Small intestine (tissue), 7 donors: ENCODE results near the gene RAE1. TPM values are rescaled to one million over a fixed set of nuclear protein-coding genes. Genes with fewer than 3 reads are reported as not detected.

Experiments used
- DNase-seq, 2 donors: peaks; one replicate each; pipeline versions ENCODE4 v3.0.0 to v3.0.0-alpha.2; 2013
- FAIRE-seq: peaks from 2 replicates; lab custom pipeline; 2012; peaks lifted over from hg19 to GRCh38; lab: Jason Lieb, UNC
- H3K27ac ChIP-seq, 3 donors: one replicate each; pipeline ENCODE4 v1.5.1; 2013; ENCODE audit warnings: low read length in 2 of 3, mild to moderate bottlenecking in 2 of 3, control low read depth in 1 of 3, inconsistent platforms in 1 of 3, low read depth in 1 of 3, moderate library complexity in 1 of 3
- H3K27me3 ChIP-seq, 3 donors: one replicate each; pipeline ENCODE4 v1.6.1; 2013; ENCODE audit warnings: low read length in 3 of 3, inconsistent platforms in 1 of 3; ENCODE audit not compliant: control insufficient read depth in 3 of 3, insufficient read depth in 3 of 3
- H3K36me3 ChIP-seq, 3 donors: one replicate each; pipeline ENCODE4 v1.6.1; 2013; ENCODE audit warnings: low read length in 3 of 3, inconsistent platforms in 1 of 3, low read depth in 1 of 3, mild to moderate bottlenecking in 1 of 3, moderate library complexity in 1 of 3; ENCODE audit not compliant: control insufficient read depth in 3 of 3, insufficient read depth in 2 of 3
- H3K4me1 ChIP-seq, 3 donors: one replicate each; pipeline ENCODE4 v1.6.1; 2013; ENCODE audit warnings: low read length in 2 of 3, inconsistent platforms in 1 of 3, low read depth in 1 of 3, mild to moderate bottlenecking in 1 of 3, moderate library complexity in 1 of 3; ENCODE audit not compliant: control insufficient read depth in 3 of 3, insufficient read depth in 2 of 3
- H3K4me3 ChIP-seq, 3 donors: one replicate each; pipeline ENCODE4 v1.5.1; 2013; ENCODE audit warnings: low read length in 3 of 3, control low read depth in 1 of 3, inconsistent platforms in 1 of 3, low read depth in 1 of 3, mild to moderate bottlenecking in 1 of 3, moderate library complexity in 1 of 3
- H3K9me3 ChIP-seq, 2 donors: one replicate each; pipeline ENCODE4 v1.6.1; 2013; ENCODE audit warnings: low read depth in 1 of 2, low read length in 1 of 2; ENCODE audit not compliant: control insufficient read depth in 2 of 2, insufficient read depth in 1 of 2
- WGBS, 3 donors: extraction: QIAGEN DNeasy Blood & Tissue Kit; methylation state at CpG; one replicate each; pipeline ENCODE4 v1.1.7; 2013; 5-methylcytosine and 5-hydroxymethylcytosine counted together
- polyA plus RNA-seq, 4 donors: library from polyadenylated mRNA; stranded (reverse) in 3 of 4; unstranded in 1 of 4; fragments of 200-250 nt in 3 of 4; fragments of 120-200 nt in 1 of 4; gene quantifications; one replicate each; pipeline versions ENCODE4 v1.2.1 to v1.2.3, GENCODE V29; 2013
- donor health status: healthy with polysubstance abuse.
- donor health status: control.
- donor health status: control.
- donor health status: Bipolar disorder and iron deficiency.
- donor health status: healthy.

Gene RAE1
- polyA plus RNA-seq, 4 donors = 15.7 to 37.0 (median 18.6) TPM

DNA sequence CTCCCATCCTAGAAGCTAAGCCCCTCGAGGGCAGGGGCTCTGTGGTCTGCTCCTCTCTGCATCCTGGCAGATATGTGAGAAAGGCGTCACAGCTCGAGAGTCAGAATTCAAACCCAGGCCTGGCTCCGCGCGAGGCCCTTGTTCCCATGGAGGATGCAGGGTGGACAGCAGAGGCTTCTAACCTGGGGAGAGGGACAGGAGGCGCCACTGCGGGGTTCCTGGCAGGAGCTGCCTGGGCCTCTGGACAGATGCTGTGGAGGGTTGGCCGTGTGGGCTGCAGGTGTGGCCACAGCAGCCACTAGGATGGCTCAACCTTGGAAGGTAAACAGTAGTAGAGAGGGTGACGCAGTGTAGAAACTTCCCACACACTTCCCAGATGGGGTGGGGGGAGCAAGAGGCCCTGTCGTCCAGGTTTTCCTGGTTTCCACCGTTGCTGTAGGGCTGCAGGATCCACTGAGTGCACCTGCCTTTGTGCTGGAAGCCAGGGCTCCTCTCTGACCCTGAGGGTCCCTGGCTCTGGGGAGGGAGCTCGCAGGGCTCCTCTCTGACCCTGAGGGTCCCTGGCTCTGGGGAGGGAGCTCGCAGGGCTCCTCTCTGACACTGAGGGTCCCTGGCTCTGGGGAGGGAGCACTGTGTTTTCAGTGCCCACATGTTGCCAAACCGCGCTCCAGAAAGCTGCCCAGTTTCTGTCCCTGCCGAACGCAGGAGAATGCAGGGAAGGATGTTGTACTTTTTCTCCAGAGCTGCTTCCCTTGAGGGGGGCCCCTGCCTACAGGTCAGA, 54.4 kb downstream of the RAE1 start:
- 87 to 90% (median 87%) methylated on average over 18 of the region's 18 CpGs for WGBS, 3 donors
- Histone ChIP-seq H3K36me3 (peaks cover 10 to 88% (median 13%) of the 10 kb centered on the region in 3 donors), H3K9me3 (no peaks in the 10 kb centered on the region), H3K4me3 (no peak overlapping the region), H3K4me1 (no peaks in the 10 kb centered on the region), H3K27ac (no peak overlapping the region), H3K27me3 (no peaks in the 10 kb centered on the region)
- DNase-seq = no peak
- no peak for FAIRE-seq

DNA sequence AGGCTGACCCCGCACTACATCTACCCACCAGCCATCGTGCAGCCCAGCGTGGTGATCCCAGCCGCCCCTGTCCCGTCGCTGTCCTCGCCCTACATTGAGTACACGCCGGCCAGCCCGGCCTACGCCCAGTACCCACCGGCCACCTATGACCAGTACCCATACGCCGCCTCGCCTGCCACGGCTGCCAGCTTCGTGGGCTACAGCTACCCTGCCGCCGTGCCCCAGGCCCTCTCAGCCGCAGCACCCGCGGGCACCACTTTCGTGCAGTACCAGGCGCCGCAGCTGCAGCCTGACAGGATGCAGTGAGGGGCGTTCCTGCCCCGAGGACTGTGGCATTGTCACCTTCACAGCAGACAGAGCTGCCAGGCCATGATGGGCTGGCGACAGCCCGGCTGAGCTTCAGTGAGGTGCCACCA, 56.5 kb downstream of the RAE1 start:
- no peak overlapping the region for H3K27ac ChIP-seq
- no peaks in the 10 kb centered on the region for H3K4me1 ChIP-seq
- H3K9me3 ChIP-seq = no peaks in the 10 kb centered on the region
- WGBS, 3 donors = 93 to 96% (median 95%) methylated on average over 27 to 29 of the region's 29 CpGs
- H3K36me3 ChIP-seq = peaks cover 9 to 69% (median 10%) of the 10 kb centered on the region in 3 donors
- DNase-seq = no peak
- H3K27me3 ChIP-seq = no peaks in the 10 kb centered on the region
- no peak overlapping the region for H3K4me3 ChIP-seq
- FAIRE-seq = no peak

DNA sequence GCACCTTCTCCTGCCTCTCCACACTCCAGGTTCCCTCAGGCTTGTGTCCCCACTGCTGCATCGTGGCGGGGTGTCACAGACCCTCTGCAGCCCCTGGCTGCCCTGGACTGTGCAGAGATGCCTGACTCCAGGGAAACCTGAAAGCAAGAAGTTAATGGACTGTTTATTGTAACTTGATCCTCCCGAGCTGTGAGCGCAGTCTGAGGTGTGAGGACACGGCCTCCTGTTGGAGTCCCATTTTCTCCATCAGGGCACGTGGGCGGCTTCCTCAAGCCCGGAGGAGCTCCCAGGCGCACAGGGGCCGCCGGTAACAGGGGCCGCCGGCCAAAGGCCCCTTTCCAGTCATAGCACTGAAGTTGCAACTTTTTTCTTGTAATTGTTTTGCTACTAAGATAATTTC, 57.1 kb downstream of the RAE1 start:
- no peaks in the 10 kb centered on the region for H3K4me1 ChIP-seq
- peaks cover 9 to 63% (median 10%) of the 10 kb centered on the region in 3 donors for H3K36me3 ChIP-seq
- no peaks in the 10 kb centered on the region for H3K9me3 ChIP-seq
- DNase-seq (no peak), FAIRE-seq (no peak)
- no peaks in the 10 kb centered on the region for H3K27me3 ChIP-seq
- no peak overlapping the region for H3K4me3 ChIP-seq
- whole genome bisulfite sequencing, 3 donors = 82 to 94% (median 86%) methylated on average over 13 of the region's 13 CpGs
- no peak overlapping the region for H3K27ac ChIP-seq

DNA sequence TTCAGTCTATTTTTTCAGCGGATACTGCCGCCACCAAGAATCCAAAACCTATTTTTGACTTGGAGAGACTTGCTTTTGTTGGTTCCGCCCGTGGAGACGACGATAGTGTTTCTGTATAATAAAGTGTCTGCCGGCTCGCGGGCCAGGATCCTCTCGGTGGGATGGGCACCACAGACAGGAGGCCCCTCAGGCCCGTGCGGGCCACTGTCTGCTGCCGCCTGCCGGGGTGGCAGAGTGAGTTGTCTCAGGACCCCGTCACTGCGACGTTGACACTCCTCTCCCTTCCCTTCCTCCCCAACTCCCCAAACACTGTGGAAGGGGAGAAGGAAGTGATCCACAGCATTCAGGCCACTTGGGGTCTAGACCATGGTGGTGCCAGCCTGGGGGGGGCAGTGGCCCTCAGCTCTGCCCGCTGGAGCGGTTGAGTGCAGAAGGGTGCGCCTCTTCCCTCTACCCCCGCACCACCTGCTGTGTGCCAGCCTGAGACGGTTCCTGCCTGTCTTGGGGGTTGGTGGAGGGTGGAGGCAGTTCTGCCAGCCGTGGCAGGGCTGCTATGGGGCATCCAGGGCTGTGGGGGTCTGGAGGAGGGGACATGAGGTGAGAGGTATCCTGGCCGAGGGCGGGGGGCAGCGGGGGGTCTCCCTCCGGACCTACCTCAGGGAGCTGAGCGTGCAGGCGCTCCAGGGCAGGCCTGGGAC, 57.6 kb downstream of the RAE1 start:
- Histone ChIP-seq H3K36me3 (peaks cover 9 to 59% (median 10%) of the 10 kb centered on the region in 3 donors), H3K9me3 (no peaks in the 10 kb centered on the region), H3K27me3 (no peaks in the 10 kb centered on the region), H3K27ac (no peak overlapping the region), H3K4me3 (no peak overlapping the region), H3K4me1 (no peaks in the 10 kb centered on the region)
- WGBS, 3 donors = 90 to 94% (median 92%) methylated on average over 28 to 29 of the region's 29 CpGs
- FAIRE-seq (no peak), DNase-seq (no peak)

DNA sequence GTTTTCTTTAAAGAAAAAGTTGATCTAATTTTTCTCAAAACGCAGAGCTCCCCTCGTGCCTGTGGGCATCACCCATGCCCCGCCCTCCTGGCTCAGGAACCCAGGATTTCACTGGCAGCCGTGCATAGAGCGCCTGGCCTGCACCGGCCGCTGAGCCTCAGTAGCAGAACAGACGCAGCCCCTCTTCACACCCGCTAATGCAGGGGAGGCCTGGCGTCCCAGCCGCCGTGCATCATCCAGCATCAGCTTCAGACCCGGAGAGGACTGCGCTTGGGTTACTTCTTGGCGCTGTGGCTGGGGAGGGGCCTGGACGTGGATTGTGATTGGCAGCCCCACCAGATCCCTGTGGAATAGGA, 58.2 kb downstream of the RAE1 start:
- no peak overlapping the region for H3K27ac ChIP-seq
- no peaks in the 10 kb centered on the region for H3K27me3 ChIP-seq
- H3K36me3 ChIP-seq = peaks cover 9 to 53% (median 10%) of the 10 kb centered on the region in 3 donors
- FAIRE-seq (no peak), DNase-seq (no peak)
- H3K4me3 ChIP-seq = no peak overlapping the region
- WGBS, 3 donors = 87 to 92% (median 92%) methylated on average over 16 of the region's 16 CpGs
- no peaks in the 10 kb centered on the region for H3K9me3 ChIP-seq
- no peaks in the 10 kb centered on the region for H3K4me1 ChIP-seq

DNA sequence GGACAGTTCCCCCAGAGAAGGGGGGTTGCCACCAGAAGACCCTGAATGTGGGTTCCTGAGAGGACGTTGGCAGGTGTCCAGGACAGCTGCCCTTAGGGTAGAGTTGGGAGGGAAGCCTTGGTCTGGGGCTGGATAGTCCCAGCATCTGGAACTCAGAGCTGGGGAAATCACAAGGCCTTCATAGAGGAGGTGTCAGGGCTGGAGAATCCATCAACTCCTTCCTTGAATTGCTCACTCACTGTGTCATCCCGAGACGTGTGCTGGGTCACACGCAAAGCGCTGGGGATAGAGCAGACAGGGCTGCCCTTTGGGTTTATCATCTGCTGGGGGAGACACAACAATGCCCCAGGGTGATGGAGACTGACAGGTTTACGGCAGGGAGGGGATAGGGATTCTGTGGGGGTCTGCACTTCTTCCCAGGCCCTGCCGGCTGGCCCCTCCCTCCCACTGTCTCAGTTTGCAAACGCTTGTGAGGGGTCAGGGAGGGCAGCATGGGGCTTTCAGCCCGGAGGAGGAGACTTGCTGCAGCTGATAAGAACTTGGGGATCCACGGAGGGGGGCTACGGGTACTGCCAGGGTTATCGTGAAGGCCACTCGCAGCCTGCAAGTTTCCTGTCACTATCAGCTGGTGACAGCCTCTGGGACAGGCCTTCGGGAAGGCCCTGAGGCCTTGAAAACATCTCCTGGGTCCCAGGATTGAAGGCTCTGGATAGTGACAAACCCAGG, 58.8 kb downstream of the RAE1 start:
- FAIRE-seq = no peak

DNA sequence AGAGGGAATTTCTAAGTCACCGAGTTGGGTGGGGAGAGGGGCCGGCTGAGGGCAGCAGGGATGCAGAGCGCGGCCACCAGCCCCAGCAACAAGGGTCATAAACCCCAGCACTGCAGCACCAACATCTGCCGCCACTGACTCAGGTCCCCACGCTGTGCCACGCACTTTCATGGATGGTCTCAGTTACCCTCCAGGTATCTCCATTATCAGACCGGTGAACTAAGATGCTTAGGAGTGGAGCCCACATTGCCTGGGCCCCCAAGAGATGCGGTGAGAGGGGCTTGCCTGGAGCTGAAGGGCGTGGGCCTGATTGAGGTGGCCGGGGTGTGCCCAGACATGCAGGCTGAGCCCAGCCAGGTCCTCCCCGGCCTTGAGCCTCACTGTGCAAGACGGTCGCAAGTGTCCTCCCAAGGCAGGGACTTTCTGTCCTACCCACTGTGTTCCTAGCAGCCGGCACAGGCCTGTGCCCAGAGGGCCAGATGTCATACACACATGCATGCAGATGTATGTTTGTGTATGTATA, 59.4 kb downstream of the RAE1 start:
- Histone ChIP-seq H3K36me3 (peaks cover 9 to 42% (median 10%) of the 10 kb centered on the region in 3 donors), H3K27me3 (no peaks in the 10 kb centered on the region), H3K9me3 (no peaks in the 10 kb centered on the region), H3K27ac (no peak overlapping the region), H3K4me3 (no peak overlapping the region), H3K4me1 (no peaks in the 10 kb centered on the region)
- no peak for FAIRE-seq
- no peak for DNase-seq
- 81 to 84% (median 83%) methylated on average over 15 of the region's 15 CpGs for WGBS, 3 donors

More for the DNA sequence above, 58.8 kb downstream of the RAE1 start:
- H3K4me1 ChIP-seq = no peaks in the 10 kb centered on the region
- WGBS, 3 donors = 65 to 68% (median 66%) methylated on average over 14 of the region's 14 CpGs
- H3K27ac ChIP-seq = no peak overlapping the region
- H3K9me3 ChIP-seq = no peaks in the 10 kb centered on the region
- H3K27me3 ChIP-seq = no peaks in the 10 kb centered on the region
- H3K4me3 ChIP-seq = no peak overlapping the region
- DNase-seq = no peak
- H3K36me3 ChIP-seq = peaks cover 9 to 48% (median 10%) of the 10 kb centered on the region in 3 donors

DNA sequence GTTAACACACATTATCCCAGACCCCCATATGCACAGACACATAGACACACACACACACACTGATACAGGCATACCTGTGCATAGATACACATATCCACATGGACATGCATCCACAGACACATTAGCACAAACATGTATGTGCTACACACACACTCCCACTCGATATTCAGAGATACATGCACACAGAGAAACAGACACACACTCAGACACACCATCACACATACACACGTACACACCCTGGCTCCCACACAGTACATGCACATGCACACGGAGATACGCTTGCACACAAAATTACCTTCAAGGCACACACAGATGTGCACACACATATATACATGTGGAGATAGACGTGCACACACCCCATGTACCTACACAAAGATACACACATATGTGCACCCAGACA, 59.9 kb downstream of the RAE1 start:
- no peak overlapping the region for H3K27ac ChIP-seq
- WGBS, 3 donors = 82 to 91% (median 84%) methylated on average over 5 of the region's 5 CpGs
- H3K4me3 ChIP-seq = no peak overlapping the region
- no peaks in the 10 kb centered on the region for H3K4me1 ChIP-seq
- FAIRE-seq = no peak
- DNase-seq = no peak
- H3K27me3 ChIP-seq = no peaks in the 10 kb centered on the region
- H3K36me3 ChIP-seq = peaks cover 9 to 37% (median 10%) of the 10 kb centered on the region in 3 donors
- H3K9me3 ChIP-seq = no peaks in the 10 kb centered on the region
